ENCODE results near the gene SLC2A6.

GRCh38 chr9:133488686-133489252 is 9.9 kb upstream of the SLC2A6 start:
- TF ChIP-seq POLR2A (IDR thresholded peaks at IDR 0.05; ENCODE audit: control extremely low read depth in 1 of 2, low read depth in 2 of 2, low read length in 2 of 2) (no peak), JUND (IDR thresholded peaks at IDR 0.05; ENCODE audit: low read length) (no peak), RFX5 (IDR thresholded peaks at IDR 0.05; ENCODE audit: borderline replicate concordance, low read depth, low read length) (no peak), CEBPB (IDR thresholded peaks at IDR 0.05; ENCODE audit: low read depth, low read length) (no peak)
- TF ChIP-seq, protein P1, sequence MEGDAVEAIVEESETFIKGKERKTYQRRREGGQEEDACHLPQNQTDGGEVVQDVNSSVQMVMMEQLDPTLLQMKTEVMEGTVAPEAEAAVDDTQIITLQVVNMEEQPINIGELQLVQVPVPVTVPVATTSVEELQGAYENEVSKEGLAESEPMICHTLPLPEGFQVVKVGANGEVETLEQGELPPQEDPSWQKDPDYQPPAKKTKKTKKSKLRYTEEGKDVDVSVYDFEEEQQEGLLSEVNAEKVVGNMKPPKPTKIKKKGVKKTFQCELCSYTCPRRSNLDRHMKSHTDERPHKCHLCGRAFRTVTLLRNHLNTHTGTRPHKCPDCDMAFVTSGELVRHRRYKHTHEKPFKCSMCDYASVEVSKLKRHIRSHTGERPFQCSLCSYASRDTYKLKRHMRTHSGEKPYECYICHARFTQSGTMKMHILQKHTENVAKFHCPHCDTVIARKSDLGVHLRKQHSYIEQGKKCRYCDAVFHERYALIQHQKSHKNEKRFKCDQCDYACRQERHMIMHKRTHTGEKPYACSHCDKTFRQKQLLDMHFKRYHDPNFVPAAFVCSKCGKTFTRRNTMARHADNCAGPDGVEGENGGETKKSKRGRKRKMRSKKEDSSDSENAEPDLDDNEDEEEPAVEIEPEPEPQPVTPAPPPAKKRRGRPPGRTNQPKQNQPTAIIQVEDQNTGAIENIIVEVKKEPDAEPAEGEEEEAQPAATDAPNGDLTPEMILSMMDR (IDR thresholded peaks at IDR 0.05; ENCODE audit: control extremely low read depth in 1 of 3, insufficient read depth in 1 of 3, low read depth in 1 of 3, low read length in 3 of 3) = no peak
